GM08714 (cell line): ENCODE data around the gene THAP3.
"Not testable (repeated sequence)": the region's sequence is repeated elsewhere in the genome, so short reads cannot be mapped to it uniquely, and the experiment has no call there.

ENCODE experiments used
- H3K4me3 ChIP-seq: fragments of 200-500 bp; sonication (Bioruptor generic); 2 replicates; pipeline ENCODE4 v1.5.1; 2014; ENCODE audit warnings: mild to moderate bottlenecking, low read length, inconsistent platforms
- ZNF274 ChIP-seq: IDR thresholded peaks from 2 replicates; pipeline ENCODE4 v1.6.1; 2012; ENCODE audit warnings: mild to moderate bottlenecking, low read depth, low read length

THAP3 gene

DNA sequence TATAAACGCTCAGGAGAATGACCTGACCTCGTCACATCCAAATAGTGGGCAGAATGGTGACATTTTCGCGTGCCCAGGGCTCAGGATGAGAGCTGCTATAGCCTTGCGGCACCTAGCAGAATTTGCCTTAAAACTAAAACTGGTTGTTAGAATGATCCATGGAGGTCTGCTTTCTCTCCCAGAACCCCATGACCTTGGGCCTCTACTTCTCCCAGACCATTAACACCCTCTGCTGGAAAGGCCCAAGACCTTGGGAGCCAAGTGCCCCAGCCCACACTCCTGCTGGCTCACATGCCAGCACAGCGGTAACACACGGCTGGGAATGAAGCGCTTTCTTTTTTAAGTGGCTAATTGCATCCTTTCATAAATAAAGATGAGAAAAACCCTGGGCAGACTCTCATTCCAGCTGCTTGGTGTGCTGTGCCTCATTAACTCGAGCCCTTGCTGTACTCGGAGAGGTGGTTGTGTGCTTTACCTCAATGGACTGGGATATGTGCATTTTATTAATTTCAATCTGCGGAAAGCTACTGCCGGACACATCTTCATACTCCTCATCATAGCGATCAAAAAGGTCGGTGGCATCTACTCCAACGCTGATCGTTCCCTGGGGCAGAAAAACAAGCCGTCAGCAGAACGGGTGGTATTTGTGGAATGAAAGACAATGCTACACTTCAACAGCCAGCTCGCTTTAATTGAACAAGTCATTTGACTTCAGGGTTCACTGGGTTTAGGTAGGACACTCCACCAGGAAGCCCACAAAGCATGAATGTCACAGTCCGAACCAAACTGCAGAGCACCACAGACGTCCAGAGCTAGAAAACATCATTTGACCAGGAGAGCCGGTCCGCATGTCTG is 29.0 kb downstream of the THAP3 start:
- no peak overlapping the region for H3K4me3 ChIP-seq
- TF ChIP-seq ZNF274: no peak

DNA sequence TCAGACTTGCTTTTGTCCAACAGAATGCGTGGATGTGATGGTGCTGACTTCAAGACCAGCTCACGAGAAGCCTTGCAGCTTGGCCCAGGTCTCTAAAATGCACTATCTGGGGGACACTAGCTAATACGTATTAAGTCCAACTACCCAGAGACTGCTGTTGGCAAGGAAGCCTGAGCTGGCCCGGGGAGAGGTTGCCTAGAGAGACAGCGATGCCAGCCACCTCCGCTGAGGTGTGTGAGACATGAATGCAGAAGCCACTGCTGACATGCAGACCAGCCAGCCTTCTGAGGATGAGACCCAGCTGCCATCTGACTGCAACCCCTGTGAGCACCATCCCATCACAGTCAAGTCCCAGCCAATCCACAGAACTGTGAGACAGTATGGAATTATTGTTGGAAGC is 32.5 kb downstream of the THAP3 start:
- no peak for TF ChIP-seq ZNF274
- no peak overlapping the region for H3K4me3 ChIP-seq

DNA sequence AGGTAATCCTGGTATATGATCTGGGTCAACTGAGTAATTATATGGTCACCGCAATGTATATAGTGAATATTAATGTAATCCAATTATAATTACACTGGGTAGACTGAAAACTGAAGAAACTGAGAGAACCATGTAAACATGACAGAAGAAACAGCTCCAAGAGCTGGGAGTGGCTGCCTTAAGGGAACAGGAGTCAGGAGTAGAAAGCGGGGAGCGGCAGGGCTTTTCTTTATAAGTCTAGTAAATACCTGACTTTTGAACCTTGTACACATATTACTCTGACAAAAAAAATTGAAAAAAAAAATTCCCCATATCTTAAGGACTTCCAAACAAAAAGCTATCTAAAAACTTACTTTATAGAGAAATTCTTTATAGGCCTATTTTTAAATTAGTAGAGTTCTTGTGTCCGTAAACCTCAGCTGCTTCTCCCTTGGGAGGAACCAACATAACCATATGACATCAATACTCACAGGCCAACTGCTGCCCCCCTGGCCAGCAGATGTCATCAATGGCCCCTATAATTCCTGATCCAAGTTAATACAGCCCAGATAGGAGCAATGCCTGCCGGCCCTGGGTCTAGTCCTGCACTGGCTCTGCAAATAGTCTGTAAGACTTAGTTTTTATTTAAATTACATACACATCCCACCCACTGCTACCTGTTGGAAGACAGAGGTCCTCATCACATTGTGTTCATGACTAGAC is 33.8 kb downstream of the THAP3 start:
- no peak for TF ChIP-seq ZNF274
- no peak overlapping the region for H3K4me3 ChIP-seq

DNA sequence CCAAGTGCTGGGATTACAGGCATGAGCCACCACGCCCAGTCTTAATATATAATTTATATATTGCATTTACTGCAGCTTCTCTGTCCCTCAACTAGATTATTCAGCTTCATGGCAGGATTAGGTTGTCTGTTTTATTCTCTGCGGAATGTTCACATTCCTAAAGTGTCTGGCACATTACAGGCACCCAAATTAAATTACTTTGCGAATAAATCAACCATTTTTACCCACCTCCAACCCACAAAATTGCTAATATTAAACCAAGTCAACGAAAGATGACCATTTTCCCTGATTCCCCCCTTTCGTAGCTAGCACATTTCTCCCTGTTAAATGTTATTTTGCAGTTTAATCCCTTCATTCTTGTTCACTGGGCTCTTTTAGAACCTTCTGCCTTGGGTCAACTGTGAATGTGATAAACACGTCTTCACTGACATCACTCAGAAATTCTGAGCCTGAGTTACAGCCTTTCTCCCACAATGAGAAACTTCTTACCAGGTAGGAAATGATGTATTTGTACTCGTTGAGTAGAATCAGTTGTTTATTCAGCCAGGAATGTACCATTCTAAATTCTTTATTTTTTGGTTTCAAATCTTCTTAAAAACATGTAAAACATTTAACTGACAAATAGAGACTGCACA is 35.9 kb downstream of the THAP3 start:
- no peak overlapping the region for H3K4me3 ChIP-seq

DNA sequence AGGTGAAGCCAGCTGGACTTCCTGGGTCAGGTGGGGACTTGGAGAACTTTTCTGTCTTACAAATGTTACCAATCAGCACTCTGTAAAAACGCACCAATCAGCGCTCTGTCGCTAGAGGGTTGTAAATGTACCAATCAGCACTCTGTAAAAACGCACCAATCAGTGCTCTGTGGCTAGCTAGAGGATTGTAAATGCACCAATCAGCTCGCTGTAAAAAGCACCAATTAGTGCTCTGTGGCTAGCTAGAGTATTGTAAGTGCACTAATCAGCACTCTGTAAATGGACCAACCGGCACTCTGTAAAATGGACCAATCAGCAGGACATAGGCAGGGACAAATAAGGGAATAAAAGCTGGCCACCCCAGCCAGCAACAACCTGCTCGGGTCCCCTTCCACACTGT is 37.8 kb downstream of the THAP3 start:
- not testable (repeated sequence) for H3K4me3 ChIP-seq

More for the DNA sequence above, 35.9 kb downstream of the THAP3 start:
- TF ChIP-seq ZNF274: no peak

DNA sequence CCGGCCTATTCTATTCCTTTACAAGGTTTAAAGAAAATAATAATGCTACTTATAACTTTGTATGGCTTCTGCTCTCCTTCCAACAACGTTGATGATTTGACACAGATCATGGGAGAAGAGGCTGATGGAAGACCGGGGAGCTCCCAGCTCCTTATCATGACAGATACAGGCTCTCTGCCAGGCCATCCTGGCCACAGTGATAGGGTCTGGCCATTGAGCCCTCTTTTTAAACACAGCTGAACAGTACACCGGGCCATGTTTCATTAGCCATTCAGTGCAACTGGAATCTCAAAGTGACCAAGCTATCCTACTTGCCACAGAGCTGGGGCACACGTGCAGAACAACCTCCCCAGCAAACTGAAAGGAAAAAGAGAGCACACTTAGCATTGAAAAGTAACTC is 42.0 kb downstream of the THAP3 start:
- no peak for TF ChIP-seq ZNF274
- H3K4me3 ChIP-seq: no peak overlapping the region

DNA sequence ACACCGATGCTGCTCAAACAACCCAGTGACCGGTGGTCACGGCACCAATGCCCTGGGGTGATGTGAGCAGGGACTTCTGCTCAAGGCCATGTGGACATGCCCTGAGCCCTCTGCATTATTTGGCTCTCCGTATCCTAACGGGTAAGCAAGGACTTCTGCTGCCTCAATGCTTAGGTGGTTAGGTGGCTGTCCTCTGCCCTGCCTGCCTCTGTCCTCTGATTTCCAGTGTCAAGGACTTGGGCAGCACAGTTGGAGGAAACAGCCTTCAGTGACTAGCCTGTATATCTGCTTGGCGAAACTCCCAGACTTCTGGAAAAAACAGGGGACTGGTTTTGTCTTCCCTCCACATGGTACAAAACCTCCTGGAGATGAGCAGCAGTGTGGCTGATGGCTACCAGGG is 42.5 kb downstream of the THAP3 start:
- no peak for TF ChIP-seq ZNF274
- H3K4me3 ChIP-seq: no peak overlapping the region

DNA sequence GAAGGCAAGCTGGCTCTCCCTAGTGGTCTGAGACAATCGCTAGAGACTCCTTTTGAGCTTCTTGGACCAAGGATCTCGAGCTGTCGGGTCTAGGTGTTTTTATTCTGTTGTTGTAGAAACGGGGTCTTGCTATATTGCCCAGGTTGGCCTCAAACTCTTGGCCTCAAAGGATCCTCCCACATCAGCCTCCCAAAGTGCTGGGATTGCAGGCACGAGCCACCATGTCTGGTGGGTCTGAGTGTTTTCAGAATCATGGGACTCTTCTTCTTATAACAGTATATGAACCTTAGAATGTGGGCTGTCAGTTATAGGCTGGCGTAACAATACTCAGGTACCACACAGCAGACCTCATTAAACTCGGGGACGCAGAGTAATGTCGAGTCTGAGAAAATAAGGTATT is 43.8 kb downstream of the THAP3 start:
- no peak overlapping the region for H3K4me3 ChIP-seq

DNA sequence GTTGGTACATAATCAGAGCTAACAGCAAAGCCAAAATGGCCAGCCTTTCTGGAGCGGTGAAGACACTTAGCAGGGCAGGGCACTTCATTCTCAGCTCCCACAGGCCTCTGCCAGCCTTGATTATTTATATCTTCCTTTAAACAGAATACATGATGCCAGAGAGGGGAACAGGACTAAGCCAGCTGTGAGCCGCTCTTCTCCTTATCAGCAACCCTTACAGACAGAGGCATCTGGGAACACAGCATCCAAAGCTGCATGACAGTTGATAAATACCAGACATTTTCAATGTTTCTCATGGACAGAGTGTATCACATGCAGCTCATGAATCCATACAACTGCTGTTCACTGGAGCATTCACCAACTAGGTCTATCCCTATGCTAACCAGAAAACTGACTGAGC is 47.9 kb downstream of the THAP3 start:
- TF ChIP-seq ZNF274: no peak

More for the DNA sequence above, 43.8 kb downstream of the THAP3 start:
- TF ChIP-seq ZNF274: no peak

DNA sequence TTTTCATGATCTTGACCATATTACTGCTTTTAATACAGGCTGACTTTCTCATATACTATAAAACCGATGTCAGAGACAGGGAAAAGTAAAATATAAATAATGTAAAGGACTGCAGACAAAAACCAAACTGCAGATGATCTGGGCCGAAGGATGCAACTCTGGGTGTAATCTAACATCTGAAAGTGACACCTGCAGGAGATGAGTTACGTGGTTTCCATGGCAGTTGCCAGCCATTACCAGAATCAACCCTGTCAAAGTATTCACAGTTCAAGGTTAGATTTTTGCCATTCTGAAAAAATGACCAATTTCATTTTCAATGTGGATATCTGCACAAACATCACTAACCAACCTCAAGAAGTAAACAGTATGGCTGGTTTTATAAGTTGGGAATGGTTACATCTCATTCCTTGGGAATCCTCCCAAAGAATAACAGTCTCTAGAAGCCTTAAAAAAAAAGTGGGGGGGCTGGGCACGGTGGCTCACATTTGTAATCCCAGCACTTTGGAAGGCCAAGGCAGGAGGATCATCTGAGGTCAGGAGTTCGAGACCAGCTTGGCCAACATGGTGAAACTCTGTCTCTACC is 49.2 kb downstream of the THAP3 start:
- no peak for TF ChIP-seq ZNF274

More for the DNA sequence above, 47.9 kb downstream of the THAP3 start:
- no peak overlapping the region for H3K4me3 ChIP-seq

DNA sequence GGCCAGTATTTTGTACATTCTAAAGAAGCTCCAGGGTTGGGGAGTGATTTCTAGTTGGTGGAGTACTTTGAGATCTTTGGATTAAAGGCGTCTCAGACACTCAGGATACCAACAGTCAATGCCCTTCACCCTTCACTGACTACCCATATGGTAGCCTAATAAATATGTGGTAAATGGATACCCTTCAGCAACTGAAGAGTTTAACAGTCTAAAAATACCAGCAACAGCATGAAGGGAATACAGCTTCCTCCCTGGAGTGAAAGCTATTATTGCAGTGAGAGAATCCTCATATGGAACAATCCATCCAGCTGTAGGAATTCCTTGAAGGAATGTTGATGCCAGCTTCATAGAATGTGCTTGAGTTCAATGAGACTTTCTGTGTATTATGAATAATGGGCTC is 50.1 kb downstream of the THAP3 start:
- H3K4me3 ChIP-seq: no peak overlapping the region
- no peak for TF ChIP-seq ZNF274

More for the DNA sequence above, 49.2 kb downstream of the THAP3 start:
- H3K4me3 ChIP-seq: no peak overlapping the region

DNA sequence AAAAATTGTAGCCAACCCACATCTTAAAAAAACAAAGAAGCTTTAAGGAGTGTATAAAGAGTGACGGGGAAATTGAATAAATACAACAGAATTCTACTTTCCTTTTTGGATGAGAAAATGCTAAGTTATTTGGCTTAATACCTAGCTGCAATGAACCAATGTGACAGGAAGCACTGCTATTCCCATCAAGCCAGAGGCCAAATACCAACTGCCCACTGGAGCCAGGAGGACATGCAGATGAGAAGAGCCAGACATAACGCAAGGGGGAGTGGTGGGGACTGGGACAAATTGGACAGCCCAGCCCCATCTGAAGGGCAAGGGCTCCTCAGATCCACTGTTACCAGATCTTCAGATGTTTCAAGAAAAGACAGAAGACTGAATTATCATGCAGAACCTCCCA is 51.3 kb downstream of the THAP3 start:
- H3K4me3 ChIP-seq: no peak overlapping the region
- no peak for TF ChIP-seq ZNF274
